Upper lobe of left lung (tissue), 6 donors: Measurements from ENCODE around the gene NFKBIZ. TPM values are rescaled to one million over a fixed set of nuclear protein-coding genes. Genes with fewer than 3 reads are reported as not detected.
"Not testable (repeated sequence)": the region's sequence is repeated elsewhere in the genome, so short reads cannot be mapped to it uniquely, and the experiment has no call there.

Experiments
- ATAC-seq, 2 donors: fragments of 200-7000 bp; cut with Tn5 transposase; one replicate each; pipeline ENCODE4 v1.9.1; 2022; ENCODE audit warnings: mild to moderate bottlenecking in 2 of 2, moderate library complexity in 2 of 2; ENCODE audit not compliant: low FRiP score in 2 of 2
- DNase-seq, 2 donors: peaks; one replicate each; pipeline ENCODE4 v3.0.0-alpha.2; 2019 to 2020
- H3K27ac ChIP-seq, 4 donors: fragments of 200-600 bp; sonication (generic); one replicate each; pipeline ENCODE4 v1.5.1; 2016 to 2019
- H3K27me3 ChIP-seq, 4 donors: fragments of 200-600 bp; sonication (generic); one replicate each; pipeline ENCODE4 v1.5.1; 2017 to 2019
- H3K36me3 ChIP-seq, 4 donors: fragments of 200-600 bp; sonication (generic); one replicate each; pipeline ENCODE4 v1.5.1; 2016 to 2019
- H3K4me1 ChIP-seq, 4 donors: fragments of 200-600 bp; sonication (generic); one replicate each; pipeline ENCODE4 v1.5.1; 2018 to 2019
- H3K4me3 ChIP-seq, 4 donors: fragments of 200-600 bp; sonication (generic); one replicate each; pipeline ENCODE4 v1.5.1; 2017 to 2019; ENCODE audit warnings: mild to moderate bottlenecking in 2 of 4, moderate library complexity in 1 of 4
- H3K9me3 ChIP-seq, 4 donors: fragments of 200-600 bp; sonication (generic); one replicate each; pipeline ENCODE4 v1.5.1; 2018 to 2019
- EP300 ChIP-seq, 4 donors: sonication (generic); formaldehyde crosslinking; IDR thresholded peaks; one replicate each; pipeline ENCODE4 v1.5.1; 2017; ENCODE audit warnings: antibody characterized with exemption in 4 of 4, control low read depth in 2 of 4
- POLR2A ChIP-seq, 4 donors: fragments of 450-650 bp; IDR thresholded peaks; one replicate each; pipeline ENCODE4 v1.5.1; 2016 to 2017; ENCODE audit warnings: antibody characterized with exemption in 4 of 4, mild to moderate bottlenecking in 2 of 4
- POLR2AphosphoS5 ChIP-seq, 2 donors: sonication (generic); formaldehyde crosslinking; IDR thresholded peaks; one replicate each; pipeline ENCODE4 v1.5.1; 2017; ENCODE audit warnings: antibody characterized with exemption in 2 of 2
- WGBS, 2 donors: methylation state at CpG; one replicate each; pipeline ENCODE4 v1.1.5; 2017 to 2018; 5-methylcytosine and 5-hydroxymethylcytosine counted together
- total RNA-seq, 6 donors: library from RNA; depleted of rRNA in 4 of 6; stranded (reverse); fragments of >200 nt in 4 of 6; gene quantifications; one replicate each; pipeline versions ENCODE4 v1.1.0 to v1.2.1, GENCODE V29; 2016 to 2021
- TF ChIP-seq, protein P1 (sequence below), 6 experiments: fragments of 450-650 bp in 4 of 6; fragments of 200-600 bp in 2 of 6; sonication (generic) in 2 of 6; IDR thresholded peaks; one replicate each; pipeline ENCODE4 v1.5.1; 2016 to 2019; ENCODE audit warnings: antibody characterized with exemption in 6 of 6
- donor health status: DM: no; HTN: no; CAD: no; lungs with moderate emphysema.
- donor health status: DM: no; HTN: yes; CAD: no; lungs with severe emphysema.

Gene NFKBIZ
- total RNA-seq, 6 donors from 2014 or later: 76.1 to 270 (median 106) TPM

DNA sequence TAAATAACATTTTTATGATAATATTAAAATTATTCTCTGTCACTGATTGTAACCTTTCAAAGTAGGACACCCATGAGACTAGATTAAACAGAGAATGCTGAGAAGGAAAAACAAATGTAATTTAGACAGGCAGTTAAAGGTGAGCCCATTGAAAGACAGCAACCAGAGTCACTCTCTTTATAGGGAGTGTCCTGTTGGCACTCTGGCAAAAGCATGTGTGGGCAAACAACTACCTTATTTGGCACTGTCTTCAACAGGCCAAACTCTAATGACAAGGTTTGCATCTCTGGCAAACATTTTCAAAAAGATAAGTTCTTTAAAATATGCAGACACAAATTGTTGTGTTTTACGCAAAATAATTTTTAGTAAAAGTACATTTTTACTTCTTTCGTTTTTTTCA, 29.8 kb downstream of the NFKBIZ start:
- Histone ChIP-seq H3K36me3 (no peaks in the 10 kb centered on the region), H3K4me1 (peaks cover 0 to 4% (median 0%) of the 10 kb centered on the region in 4 donors), H3K9me3 (no peaks in the 10 kb centered on the region), H3K27ac (no peak overlapping the region), H3K27me3 (no peaks in the 10 kb centered on the region), H3K4me3 (no peak overlapping the region)
- ATAC-seq: no peak
- DNase-seq: no peak
- TF ChIP-seq POLR2AphosphoS5 (IDR thresholded peaks at IDR 0.05): no peak
- TF ChIP-seq, protein P1, sequence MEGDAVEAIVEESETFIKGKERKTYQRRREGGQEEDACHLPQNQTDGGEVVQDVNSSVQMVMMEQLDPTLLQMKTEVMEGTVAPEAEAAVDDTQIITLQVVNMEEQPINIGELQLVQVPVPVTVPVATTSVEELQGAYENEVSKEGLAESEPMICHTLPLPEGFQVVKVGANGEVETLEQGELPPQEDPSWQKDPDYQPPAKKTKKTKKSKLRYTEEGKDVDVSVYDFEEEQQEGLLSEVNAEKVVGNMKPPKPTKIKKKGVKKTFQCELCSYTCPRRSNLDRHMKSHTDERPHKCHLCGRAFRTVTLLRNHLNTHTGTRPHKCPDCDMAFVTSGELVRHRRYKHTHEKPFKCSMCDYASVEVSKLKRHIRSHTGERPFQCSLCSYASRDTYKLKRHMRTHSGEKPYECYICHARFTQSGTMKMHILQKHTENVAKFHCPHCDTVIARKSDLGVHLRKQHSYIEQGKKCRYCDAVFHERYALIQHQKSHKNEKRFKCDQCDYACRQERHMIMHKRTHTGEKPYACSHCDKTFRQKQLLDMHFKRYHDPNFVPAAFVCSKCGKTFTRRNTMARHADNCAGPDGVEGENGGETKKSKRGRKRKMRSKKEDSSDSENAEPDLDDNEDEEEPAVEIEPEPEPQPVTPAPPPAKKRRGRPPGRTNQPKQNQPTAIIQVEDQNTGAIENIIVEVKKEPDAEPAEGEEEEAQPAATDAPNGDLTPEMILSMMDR (IDR thresholded peaks at IDR 0.05): no peak
- TF ChIP-seq EP300 (IDR thresholded peaks at IDR 0.05): no peak
- no peak for TF ChIP-seq POLR2A (IDR thresholded peaks at IDR 0.05)
- WGBS, 2 donors: 96 to 98% methylated on average over 2 of the region's 2 CpGs

DNA sequence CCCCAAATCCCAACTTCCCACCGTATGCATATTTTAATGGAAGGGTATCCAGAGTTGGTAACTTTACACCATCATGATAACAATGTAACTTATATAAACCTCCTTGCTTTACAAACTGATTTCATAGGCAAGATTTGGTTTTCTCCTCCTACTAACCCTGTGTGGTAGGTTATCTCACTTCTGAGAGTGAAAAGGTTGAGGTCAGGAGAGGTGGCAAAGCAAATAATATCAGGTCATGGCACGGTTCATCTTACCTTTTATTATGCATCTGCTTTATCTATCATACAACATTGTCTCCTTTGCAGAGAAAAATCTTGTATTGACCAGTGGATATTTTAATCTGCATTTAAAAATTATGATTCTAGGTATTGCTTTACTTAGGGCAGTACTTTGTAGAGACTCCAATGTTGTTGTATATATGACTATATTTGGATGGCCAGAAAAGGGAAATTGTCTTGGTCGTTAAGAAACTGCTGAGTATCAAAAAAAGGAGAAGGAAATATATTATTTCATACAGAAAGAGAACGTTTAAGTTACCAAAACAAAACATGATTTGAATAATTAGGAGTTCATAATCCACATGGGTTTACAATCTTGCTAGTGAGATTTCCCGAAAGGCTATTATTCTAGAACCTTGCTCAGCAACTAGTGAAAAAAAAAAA, 30.4 kb downstream of the NFKBIZ start:
- whole genome bisulfite sequencing, 2 donors: 52 to 58% methylated on average over 5 of the region's 5 CpGs
- no peak overlapping the region for H3K4me3 ChIP-seq
- TF ChIP-seq EP300 (IDR thresholded peaks at IDR 0.05) (no peak), POLR2A (IDR thresholded peaks at IDR 0.05) (no peak), POLR2AphosphoS5 (IDR thresholded peaks at IDR 0.05) (no peak)
- TF ChIP-seq, protein P1 (IDR thresholded peaks at IDR 0.05): no peak
- DNase-seq (no peak), ATAC-seq (peak in 1 of 2 donors; percentile 42)
- no peaks in the 10 kb centered on the region for H3K27me3 ChIP-seq
- no peaks in the 10 kb centered on the region for H3K36me3 ChIP-seq
- H3K27ac ChIP-seq: peak overlapping the region in 1 of 4 donors; percentile 11
- no peaks in the 10 kb centered on the region for H3K9me3 ChIP-seq
- H3K4me1 ChIP-seq: peaks cover 0 to 4% (median 0%) of the 10 kb centered on the region in 4 donors

DNA sequence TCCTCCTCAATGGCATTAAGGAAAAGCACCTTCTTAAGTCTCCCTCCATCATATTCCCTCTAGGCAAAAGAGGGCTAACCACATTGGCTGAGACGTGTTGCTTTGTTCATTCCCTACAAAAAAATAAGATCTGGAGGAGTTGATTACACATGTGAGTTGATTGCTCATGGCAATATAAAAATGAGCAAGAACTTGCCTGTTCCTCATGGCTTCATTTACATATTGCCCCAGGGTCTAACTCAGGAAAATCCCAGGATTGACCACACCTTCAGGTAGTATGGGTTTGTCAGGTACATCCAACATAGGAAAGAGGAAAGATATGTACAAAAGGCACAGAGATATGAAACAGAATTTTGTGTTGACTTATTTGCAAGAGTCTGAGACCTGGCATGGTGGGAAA, 35.5 kb downstream of the NFKBIZ start:
- DNase-seq (no peak), ATAC-seq (no peak)
- H3K4me1 ChIP-seq: no peaks in the 10 kb centered on the region
- H3K27ac ChIP-seq: no peak overlapping the region
- H3K4me3 ChIP-seq: no peak overlapping the region
- TF ChIP-seq POLR2A (IDR thresholded peaks at IDR 0.05): no peak
- no peak for TF ChIP-seq EP300 (IDR thresholded peaks at IDR 0.05)
- TF ChIP-seq POLR2AphosphoS5 (IDR thresholded peaks at IDR 0.05): no peak
- TF ChIP-seq, protein P1 (IDR thresholded peaks at IDR 0.05): no peak
- no peaks in the 10 kb centered on the region for H3K36me3 ChIP-seq
- H3K9me3 ChIP-seq: no peaks in the 10 kb centered on the region
- 88 to 93% methylated on average over 1 of the region's 1 CpG for WGBS, 2 donors
- H3K27me3 ChIP-seq: no peaks in the 10 kb centered on the region

DNA sequence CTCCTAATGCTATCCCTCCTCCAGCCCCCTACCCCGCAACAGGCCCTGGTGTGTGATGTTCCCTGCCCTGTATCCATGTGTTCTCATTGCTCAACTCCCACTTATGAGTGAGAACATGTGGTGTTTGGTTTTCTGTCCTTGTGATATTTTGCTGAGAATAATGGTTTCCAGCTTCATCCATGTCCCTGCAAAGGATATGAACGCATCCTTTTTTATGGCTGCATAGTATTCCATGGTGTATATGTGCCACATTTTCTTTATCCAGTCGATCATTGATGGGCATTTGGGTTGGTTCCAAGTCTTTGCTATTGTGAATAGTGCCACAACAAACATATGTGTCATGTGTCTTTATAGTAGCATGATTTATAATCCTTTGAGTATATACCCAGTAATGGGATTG, 36.3 kb downstream of the NFKBIZ start:
- not testable (repeated sequence) for H3K4me1 ChIP-seq, H3K27ac ChIP-seq, H3K9me3 ChIP-seq, H3K27me3 ChIP-seq, ATAC-seq, H3K4me3 ChIP-seq, DNase-seq, H3K36me3 ChIP-seq
- WGBS, 2 donors: 91 to 96% methylated on average over 3 of the region's 3 CpGs

DNA sequence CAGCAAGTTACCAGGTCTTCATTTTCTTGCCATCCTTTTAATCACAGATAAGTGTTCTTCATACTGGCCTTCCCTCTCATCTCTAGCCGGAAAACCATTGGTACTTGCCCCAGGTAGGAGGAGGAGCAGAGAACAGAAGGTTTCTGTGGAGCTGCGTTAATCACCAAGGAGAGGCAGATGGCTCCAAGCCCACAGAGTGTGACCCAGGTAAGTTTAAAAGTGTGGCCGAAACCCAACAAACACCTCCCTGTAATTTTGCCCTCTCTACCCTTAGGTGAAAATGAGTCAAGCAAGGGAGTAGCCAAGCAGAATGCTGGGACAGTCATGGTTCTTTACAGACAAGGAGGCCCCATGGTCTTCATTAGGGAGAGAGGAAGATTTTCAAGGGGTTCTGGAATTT, 37.3 kb downstream of the NFKBIZ start:
- Histone ChIP-seq H3K9me3 (no peaks in the 10 kb centered on the region), H3K27me3 (no peaks in the 10 kb centered on the region), H3K36me3 (no peaks in the 10 kb centered on the region), H3K4me1 (no peaks in the 10 kb centered on the region), H3K27ac (no peak overlapping the region), H3K4me3 (no peak overlapping the region)
- DNase-seq: no peak
- no peak for ATAC-seq
- TF ChIP-seq, protein P1 (IDR thresholded peaks at IDR 0.05): no peak
- no peak for TF ChIP-seq EP300 (IDR thresholded peaks at IDR 0.05)
- no peak for TF ChIP-seq POLR2A (IDR thresholded peaks at IDR 0.05)
- no peak for TF ChIP-seq POLR2AphosphoS5 (IDR thresholded peaks at IDR 0.05)
- WGBS, 2 donors: 96 to 98% methylated on average over 3 of the region's 3 CpGs
